ENCODE measurements around the gene LIN7B.

Gene LIN7B

GRCh38 chr19:49102303-49102702 is 11.9 kb upstream of the LIN7B start (continued):
- no peak for TF ChIP-seq ZNF488 (tag by site-specific recombination; IDR thresholded peaks at IDR 0.05)

- Histone ChIP-seq H3K9me3 (ENCODE audit: control insufficient read depth, insufficient read depth, low read depth, low read length) (no peaks in the 10 kb centered on the region), H3K4me1 (ENCODE audit: control insufficient read depth, insufficient read depth, low read length) (no peaks in the 10 kb centered on the region), H3K27ac (ENCODE audit: extremely low read depth, low read depth, low read length) (0 out of 2 replicates have a peak overlapping the region, but pooled peaks have one; percentile 9), H3K4me3 (ENCODE audit: low read depth, low read length) (no peak overlapping the region), H3K36me3 (ENCODE audit: control insufficient read depth in 2 of 2, insufficient read depth in 1 of 2, low read length in 2 of 2) (peaks cover 82 to 94% of the 10 kb centered on the region in 2 experiments)
- ChIA-PET CTCF (interaction anchor here (0.6 to 1.9 kb wide), 3 partner anchors 11 to 95 kb away, joined by 3 to 5 read pairs (median 3); no protein-coding TSS in a partner anchor), POLR2A (interaction anchor here (0.6 kb wide), 1 partner anchor 766 kb away, joined by 5 read pairs; no protein-coding TSS in a partner anchor)
- no peak for TF ChIP-seq ZNF558 (tag by site-specific recombination; IDR thresholded peaks at IDR 0.05)
- 0 out of 2 replicates have a peak, but pooled peaks have one; percentile 23 for TF ChIP-seq GLIS2 (tag by site-specific recombination; IDR thresholded peaks at IDR 0.05)
Observed at GRCh38 chr19:49103331-49104085, 10.7 kb upstream of the LIN7B start.

- H3K27ac ChIP-seq (ENCODE audit: extremely low read depth, low read depth, low read length), result peak overlapping the region; percentile 31; the same call in 1 of the 2 replicates
- TF ChIP-seq ZNF658 (tag by site-specific recombination; IDR thresholded peaks at IDR 0.05) (no peak), ZNF341 (tag by site-specific recombination; IDR thresholded peaks at IDR 0.05; ENCODE audit: low read depth) (peak; percentile 34; the same call in 1 of the 2 replicates)
- ChIA-PET CTCF (interaction anchor here (0.6 to 7.9 kb wide), 7 partner anchors 7 to 120 kb away, joined by 3 to 104 read pairs (median 12); partner anchors contain the start of gene LIN7B), POLR2A (interaction anchor here (0.6 to 1.5 kb wide), 3 partner anchors 10 to 765 kb away, joined by 4 to 5 read pairs (median 5); no protein-coding TSS in a partner anchor)
- no peaks in the 10 kb centered on the region for H3K9me3 ChIP-seq (ENCODE audit: control insufficient read depth, insufficient read depth, low read depth, low read length)
- H3K36me3 ChIP-seq (ENCODE audit: control insufficient read depth in 2 of 2, insufficient read depth in 1 of 2, low read length in 2 of 2), result peaks cover 78 to 94% of the 10 kb centered on the region in 2 experiments
- no peak overlapping the region for H3K4me3 ChIP-seq (ENCODE audit: low read depth, low read length)
- H3K4me1 ChIP-seq (ENCODE audit: control insufficient read depth, insufficient read depth, low read length), result no peaks in the 10 kb centered on the region
Observed at GRCh38 chr19:49104229-49104864, 9.8 kb upstream of the LIN7B start.

GRCh38 chr19:49106648-49107135 is 7.5 kb upstream of the LIN7B start:
- POLR2A ChIA-PET, result interaction anchor here (1.0 to 1.6 kb wide), 3 partner anchors 9 to 133 kb away, joined by 3 to 8 read pairs (median 5); no protein-coding TSS in a partner anchor
- Histone ChIP-seq H3K4me3 (ENCODE audit: low read depth, low read length) (no peak overlapping the region), H3K4me1 (ENCODE audit: control insufficient read depth, insufficient read depth, low read length) (no peaks in the 10 kb centered on the region), H3K9me3 (ENCODE audit: control insufficient read depth, insufficient read depth, low read depth, low read length) (no peaks in the 10 kb centered on the region), H3K27ac (ENCODE audit: extremely low read depth, low read depth, low read length) (no peak overlapping the region; the same call in 1 of the 2 replicates), H3K36me3 (ENCODE audit: control insufficient read depth in 2 of 2, insufficient read depth in 1 of 2, low read length in 2 of 2) (peaks cover 57 to 79% of the 10 kb centered on the region in 2 experiments)
- CTCF ChIA-PET, result interaction anchor here (0.5 to 7.9 kb wide), 21 partner anchors 8 to 285 kb away, joined by 3 to 104 read pairs (median 4); partner anchors contain the start of genes KCNA7 and LIN7B
- TF ChIP-seq CTCF (tag by site-specific recombination; IDR thresholded peaks at IDR 0.05) (peak; percentile 81), ZNF175 (tag by site-specific recombination; IDR thresholded peaks at IDR 0.05) (no peak), MZF1 (tag by site-specific recombination; IDR thresholded peaks at IDR 0.05; ENCODE audit: borderline replicate concordance) (no peak), ZNF596 (tag by site-specific recombination; IDR thresholded peaks at IDR 0.05) (no peak), ZXDB (tag by site-specific recombination; IDR thresholded peaks at IDR 0.05) (peak; percentile 15; the same call in 1 of the 2 replicates), ZFP37 (tag by site-specific recombination; IDR thresholded peaks at IDR 0.05) (no peak), ZNF488 (tag by site-specific recombination; IDR thresholded peaks at IDR 0.05) (no peak), ZBTB20 (tag by site-specific recombination; IDR thresholded peaks at IDR 0.05) (no peak), OSR2 (tag by site-specific recombination; IDR thresholded peaks at IDR 0.05) (no peak), ELK4 (IDR thresholded peaks at IDR 0.05; ENCODE audit: borderline replicate concordance, low read depth, low read length) (no peak), ZEB2 (tag by site-specific recombination; IDR thresholded peaks at IDR 0.05) (peak; percentile 53; the same call in 1 of the 2 replicates), ZNF629 (tag by site-specific recombination; IDR thresholded peaks at IDR 0.05) (0 out of 2 replicates have a peak, but pooled peaks have one; percentile 16), ZBTB17 (tag by site-specific recombination; IDR thresholded peaks at IDR 0.05) (peak; percentile 56; the same call in 1 of the 2 replicates), ZNF221 (tag by site-specific recombination; IDR thresholded peaks at IDR 0.05; ENCODE audit: borderline replicate concordance) (no peak), KLF7 (tag by site-specific recombination; IDR thresholded peaks at IDR 0.05; ENCODE audit: borderline replicate concordance) (no peak), ZNF366 (tag by site-specific recombination; conservative IDR thresholded peaks at IDR 0.05) (peak; percentile 62)

Measured in HEK293 (cell line).